HG03558 (cell line): ENCODE measurements around the gene DAW1.

ENCODE experiments used
- ATAC-seq: cut with Tn5 transposase; IDR thresholded peaks from one replicate; pipeline ENCODE4 v1.9.1; 2021; ENCODE audit warnings: moderate number of reproducible peaks; ENCODE audit not compliant: unreplicated experiment; ENCODE audit errors: extremely low read depth

The DAW1 gene

GRCh38 chr2:227860221-227860641 lies 11.2 kb upstream of the DAW1 start:
- ATAC-seq = no peak

- ATAC-seq = no peak
Measured at GRCh38 chr2:227861011-227861410, 10.4 kb upstream of the DAW1 start.

- ATAC-seq = no peak
Measured at GRCh38 chr2:227862227-227862740, 9.1 kb upstream of the DAW1 start.

- no peak for ATAC-seq
Measured at GRCh38 chr2:227862741-227863588, 8.5 kb upstream of the DAW1 start.

GRCh38 chr2:227864161-227864756 lies 7.2 kb upstream of the DAW1 start:
- no peak for ATAC-seq

GRCh38 chr2:227865291-227865690 lies 6.1 kb upstream of the DAW1 start:
- no peak for ATAC-seq

DNA sequence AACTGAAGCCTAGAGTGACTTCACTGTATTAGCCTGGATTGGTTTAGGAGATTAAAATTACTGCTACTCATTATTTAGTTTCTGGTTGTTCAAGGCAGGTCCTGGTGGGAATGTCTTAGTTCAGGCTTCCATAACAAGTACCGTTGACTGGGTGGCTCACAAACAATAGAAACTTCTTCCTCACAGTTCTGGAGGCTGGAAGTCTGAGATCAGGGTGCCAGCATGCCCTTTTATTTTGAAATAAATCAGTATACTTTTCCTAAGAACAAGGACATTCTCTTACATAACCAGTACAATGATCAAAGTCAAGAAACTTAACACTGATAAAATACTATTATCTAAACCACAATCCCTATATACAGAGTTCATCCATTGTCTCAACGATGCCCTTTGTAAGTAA lies 4.0 kb upstream of the DAW1 start:
- no peak for ATAC-seq

DNA sequence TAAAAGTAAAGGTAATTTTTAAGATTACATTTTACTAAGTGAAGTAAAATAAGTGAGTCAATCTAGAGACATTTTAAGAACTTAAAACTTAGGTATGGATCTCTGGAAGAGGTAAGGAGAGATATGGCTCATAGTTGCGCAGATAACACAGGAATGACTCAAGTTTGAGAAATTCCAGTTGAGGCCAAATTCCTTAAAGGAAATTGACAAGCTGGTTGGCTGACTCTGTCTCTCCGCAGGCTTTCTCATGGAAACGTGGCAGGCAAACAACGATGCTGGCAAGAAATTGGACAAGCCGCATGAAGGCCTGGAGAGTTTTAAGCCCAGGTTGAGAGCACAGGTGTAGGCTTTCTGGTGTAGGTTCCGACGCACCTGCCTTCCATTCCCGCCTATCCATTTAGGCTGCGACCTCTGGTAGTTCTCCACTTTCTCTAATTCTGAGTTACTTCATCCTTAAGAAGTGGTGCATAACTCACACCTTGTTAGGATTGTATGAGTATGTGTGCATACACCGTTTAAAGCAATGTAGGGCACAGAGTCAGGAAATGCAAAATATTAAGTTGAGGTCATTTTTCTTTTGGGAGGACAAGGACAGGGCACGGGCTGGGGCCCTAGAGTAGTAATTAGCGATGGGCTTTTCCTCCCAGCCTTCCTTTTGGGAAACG lies 589 bp upstream of the DAW1 start:
- no peak for ATAC-seq

DNA sequence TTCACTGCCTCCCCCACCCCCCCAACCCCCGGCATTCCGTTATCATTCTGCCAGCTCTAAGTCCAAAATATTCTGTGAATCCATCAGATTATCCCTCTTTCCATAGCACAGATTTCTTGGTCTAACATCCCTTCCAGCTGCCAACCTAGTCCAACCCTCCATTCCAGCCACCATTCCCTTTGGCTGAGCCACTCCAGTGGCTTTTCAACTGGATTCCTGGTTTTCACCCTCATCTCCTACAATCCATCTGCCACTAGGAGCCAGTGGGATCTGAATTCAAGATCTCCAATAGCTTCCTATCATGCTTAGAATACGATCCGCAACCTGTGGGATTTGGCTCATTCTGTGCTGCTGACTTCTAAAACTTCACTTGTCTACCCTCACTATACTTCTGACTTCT lies 1.2 kb downstream of the DAW1 start:
- no peak for ATAC-seq

GRCh38 chr2:227876300-227876801 lies 4.9 kb downstream of the DAW1 start:
- ATAC-seq = no peak

DNA sequence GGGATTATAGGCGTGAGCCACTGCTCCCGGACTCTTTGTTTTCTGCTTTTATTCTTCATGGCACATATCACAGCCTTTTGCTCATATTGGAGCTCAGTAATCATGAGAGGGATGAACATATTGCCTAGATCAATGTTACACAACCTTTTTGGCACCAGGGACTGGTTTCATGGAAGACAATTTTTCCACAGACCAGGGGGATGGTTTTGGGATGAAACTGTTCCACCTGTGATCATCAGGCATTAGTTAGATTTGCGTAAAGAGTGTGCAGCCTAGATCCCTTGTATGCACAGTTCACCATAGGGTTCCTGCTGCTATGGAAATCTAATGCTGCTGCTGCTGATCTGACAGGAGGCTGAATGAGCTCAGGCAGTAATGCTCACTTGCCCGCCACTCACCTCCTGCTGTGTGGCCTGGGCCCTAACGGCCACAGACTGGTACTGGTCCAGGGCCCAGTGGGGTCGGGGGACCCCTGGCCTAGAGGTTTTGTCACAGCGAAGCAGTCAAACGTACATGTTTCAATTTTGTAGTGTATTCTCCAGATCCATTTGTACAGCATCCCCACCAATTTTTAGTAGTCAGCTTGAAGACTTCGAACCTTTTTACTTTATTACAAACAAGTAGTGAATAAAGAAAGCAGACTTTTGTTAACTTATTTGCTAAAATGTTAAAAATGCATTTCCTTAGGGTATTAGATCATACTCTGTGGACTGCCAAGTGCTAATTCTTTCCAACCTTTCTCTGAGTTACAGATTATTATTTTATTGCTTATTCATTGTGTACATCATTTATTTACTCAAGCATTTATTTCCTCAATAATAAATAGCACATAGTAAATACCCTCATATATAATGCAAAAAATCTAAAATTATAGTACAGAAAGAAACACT lies 6.2 kb downstream of the DAW1 start:
- no peak for ATAC-seq

DNA sequence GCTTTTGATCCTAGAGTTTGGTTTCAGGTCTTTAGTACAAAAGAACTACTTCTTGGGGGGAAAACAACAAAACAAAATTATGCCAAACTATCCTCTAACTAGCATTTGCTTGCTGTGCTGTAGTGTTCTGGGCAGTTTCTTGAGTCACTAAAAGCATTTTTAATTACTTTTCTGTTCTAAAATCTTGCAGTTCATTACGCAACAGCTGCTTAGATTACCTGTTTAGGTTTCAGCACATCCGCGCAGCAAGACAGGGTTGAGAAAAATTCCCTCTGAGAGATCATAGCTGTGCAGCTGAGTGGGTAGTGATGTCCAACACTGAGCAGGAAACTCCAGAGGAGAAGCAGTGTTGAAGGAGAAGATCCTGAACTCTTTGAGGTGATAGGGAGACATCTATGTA lies 9.0 kb downstream of the DAW1 start:
- ATAC-seq = no peak

DNA sequence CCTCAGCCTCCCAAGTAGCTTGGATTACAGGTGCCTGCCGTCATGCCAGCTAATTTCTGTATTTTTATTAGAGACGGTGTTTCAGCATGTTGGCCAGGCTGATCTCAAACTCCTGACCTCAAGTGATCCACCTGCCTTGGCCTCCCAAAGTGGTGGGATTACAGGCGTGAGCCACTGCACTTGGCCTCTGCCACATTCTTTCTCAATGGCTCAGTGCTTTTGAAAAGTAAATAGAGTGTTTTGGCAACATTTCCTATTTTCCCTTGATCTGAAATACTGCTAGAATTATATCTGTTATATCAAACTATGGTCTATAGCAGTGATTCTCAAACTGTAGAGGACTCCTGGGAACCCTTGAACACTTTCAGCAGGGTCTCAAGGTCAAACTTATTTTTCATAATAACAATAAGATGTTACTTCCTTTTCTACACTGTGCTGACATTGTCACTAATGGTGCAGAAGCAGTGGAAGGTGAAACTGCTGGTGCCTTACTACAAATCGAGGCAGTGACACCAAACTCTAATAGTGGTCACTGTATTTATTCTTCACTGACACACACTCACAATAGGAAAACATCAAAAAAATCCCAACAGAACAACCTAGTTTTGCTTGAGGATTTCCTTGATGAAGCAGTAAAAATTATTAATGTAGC lies 10.6 kb downstream of the DAW1 start:
- peak; percentile 35 for ATAC-seq

GRCh38 chr2:227884511-227884947 lies 13.1 kb downstream of the DAW1 start:
- peak; percentile 89 for ATAC-seq

DNA sequence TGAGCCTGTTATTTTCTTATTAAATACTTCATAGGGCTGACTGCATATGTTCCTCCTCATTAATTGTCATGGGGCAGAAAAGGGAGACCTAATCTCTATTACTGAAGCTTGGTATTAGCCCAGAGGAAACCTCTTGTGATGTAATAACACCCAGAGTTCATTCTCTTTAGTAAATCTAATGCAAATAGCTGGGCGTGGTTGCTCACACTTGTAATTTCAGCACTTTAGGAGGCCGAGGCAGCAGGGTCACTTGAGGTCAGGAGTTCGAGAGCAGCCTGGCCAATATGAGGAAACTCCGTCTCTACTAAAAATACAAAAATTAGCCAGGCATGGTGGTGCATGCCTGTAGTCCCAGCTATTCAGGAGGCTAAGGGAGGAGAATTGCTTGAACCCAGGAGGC lies 14.7 kb downstream of the DAW1 start:
- no peak for ATAC-seq

GRCh38 chr2:227888289-227888688 lies 16.9 kb downstream of the DAW1 start:
- no peak for ATAC-seq

DNA sequence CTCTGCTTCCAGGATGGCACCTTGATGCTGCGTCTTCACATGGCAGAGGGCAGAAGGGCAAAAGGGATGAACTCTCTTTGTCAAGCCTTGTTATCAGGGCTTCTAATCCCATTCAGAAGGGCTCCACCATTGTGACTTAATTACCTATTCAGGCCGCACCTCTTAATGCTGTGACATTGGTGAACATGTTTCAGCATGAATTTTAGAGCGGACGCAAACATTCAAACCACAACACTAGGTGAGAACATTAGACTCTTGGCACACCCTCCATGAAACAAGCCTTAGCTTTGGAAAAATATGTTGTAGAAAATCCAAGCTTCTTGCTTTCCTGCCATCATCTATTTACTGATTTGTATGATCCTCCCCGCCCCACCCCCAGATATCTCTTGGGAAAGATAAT lies 17.9 kb downstream of the DAW1 start:
- ATAC-seq = no peak

DNA sequence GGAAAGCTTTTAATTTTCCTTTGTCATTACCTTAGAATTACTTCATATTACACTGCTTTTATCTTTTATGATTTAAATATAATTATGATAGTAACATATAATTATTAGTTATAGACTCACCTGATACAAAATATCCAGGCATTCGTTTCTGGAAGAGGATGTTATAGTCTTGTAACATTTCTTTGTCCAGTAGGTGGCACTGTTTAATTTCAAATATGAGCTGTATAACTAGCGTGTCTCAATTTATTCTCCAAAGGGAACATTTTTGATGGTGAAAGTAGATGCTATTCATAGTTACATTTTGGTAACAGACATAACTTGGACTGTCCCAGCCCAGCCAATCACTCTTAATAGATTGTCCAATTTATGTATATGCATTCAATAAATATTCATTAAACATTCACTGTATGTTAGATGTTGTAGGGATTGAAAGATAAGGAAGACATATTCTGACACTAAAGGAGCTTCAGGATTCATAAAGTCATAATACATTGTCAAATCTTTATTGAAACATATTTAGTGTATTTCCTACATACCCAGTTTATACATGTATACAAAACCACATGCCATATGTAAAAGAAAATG lies 19.2 kb downstream of the DAW1 start:
- ATAC-seq = no peak

GRCh38 chr2:227891673-227892072 lies 20.2 kb downstream of the DAW1 start:
- ATAC-seq = no peak
